ENCODE data around the gene UQCRFS1.

Gene UQCRFS1

DNA sequence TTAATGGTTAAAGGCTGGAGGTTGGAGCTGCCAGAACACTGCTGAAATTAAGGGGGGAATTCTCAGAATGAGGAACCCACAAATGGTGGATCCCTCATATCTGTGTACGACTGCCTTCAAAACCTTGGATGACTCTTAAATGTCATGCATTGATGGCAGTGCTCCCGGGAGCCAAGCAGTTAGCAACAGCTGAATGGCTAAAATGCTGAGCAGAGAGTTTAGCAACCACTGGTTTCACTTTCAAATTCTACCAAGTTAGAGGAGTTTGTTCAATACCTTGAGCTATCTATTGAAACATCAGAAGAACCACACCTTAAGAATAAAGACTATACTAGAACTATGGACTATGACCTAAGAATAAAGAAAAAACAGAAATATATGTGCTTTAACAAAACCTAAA is 41.4 kb downstream of the UQCRFS1 start:
- DNase-seq (ENCODE audit: low read depth), result no peak
- H3K4me3 ChIP-seq (ENCODE audit: control insufficient read depth, low read depth, low read length), result no peak overlapping the region
- TF ChIP-seq, protein P1, sequence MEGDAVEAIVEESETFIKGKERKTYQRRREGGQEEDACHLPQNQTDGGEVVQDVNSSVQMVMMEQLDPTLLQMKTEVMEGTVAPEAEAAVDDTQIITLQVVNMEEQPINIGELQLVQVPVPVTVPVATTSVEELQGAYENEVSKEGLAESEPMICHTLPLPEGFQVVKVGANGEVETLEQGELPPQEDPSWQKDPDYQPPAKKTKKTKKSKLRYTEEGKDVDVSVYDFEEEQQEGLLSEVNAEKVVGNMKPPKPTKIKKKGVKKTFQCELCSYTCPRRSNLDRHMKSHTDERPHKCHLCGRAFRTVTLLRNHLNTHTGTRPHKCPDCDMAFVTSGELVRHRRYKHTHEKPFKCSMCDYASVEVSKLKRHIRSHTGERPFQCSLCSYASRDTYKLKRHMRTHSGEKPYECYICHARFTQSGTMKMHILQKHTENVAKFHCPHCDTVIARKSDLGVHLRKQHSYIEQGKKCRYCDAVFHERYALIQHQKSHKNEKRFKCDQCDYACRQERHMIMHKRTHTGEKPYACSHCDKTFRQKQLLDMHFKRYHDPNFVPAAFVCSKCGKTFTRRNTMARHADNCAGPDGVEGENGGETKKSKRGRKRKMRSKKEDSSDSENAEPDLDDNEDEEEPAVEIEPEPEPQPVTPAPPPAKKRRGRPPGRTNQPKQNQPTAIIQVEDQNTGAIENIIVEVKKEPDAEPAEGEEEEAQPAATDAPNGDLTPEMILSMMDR (IDR thresholded peaks at IDR 0.05; ENCODE audit: control insufficient read depth, insufficient read depth, low read depth, low read length, missing control alignments), result no peak

DNA sequence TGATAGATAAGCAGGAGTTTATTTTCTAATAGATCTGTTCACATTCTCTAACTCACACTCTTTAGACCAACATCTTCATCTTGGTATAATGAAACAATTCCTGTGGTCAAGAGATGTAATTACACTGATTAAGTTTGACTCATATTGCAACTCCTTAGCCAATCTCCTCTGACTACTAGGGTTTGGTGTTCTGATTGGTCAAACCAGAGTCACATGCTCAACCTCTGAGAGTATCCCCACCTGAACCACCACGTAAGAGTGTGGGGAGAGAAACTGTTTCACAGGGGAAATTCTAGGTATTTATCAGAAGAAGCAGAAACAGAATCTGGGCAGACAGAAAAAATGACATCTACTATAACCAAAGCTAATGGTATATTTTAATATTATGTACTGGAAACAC is 42.4 kb downstream of the UQCRFS1 start:
- TF ChIP-seq, protein P1 (IDR thresholded peaks at IDR 0.05; ENCODE audit: control insufficient read depth, insufficient read depth, low read depth, low read length, missing control alignments), result no peak
- H3K4me3 ChIP-seq (ENCODE audit: control insufficient read depth, low read depth, low read length), result no peak overlapping the region
- DNase-seq (ENCODE audit: low read depth), result no peak

DNA sequence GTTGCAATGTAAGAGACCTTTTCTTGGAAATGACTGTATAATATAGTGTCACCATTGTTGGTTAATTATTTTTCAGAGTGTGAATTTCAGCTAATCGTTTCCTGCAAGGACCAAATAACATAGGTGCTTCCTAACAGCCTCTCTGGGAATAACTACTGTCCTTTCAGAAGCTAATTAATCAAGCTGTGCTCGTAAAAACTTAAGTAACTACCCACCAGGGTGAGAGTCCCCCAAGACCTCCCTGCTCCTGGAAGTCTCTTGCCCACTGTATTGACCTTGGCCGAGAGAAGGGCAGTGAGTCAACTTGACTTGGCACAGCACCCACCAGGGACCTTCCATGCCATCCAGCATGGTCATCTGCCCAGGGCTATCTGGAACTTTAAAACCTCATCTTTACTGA is 50.3 kb downstream of the UQCRFS1 start:
- DNase-seq (ENCODE audit: low read depth), result no peak

DNA sequence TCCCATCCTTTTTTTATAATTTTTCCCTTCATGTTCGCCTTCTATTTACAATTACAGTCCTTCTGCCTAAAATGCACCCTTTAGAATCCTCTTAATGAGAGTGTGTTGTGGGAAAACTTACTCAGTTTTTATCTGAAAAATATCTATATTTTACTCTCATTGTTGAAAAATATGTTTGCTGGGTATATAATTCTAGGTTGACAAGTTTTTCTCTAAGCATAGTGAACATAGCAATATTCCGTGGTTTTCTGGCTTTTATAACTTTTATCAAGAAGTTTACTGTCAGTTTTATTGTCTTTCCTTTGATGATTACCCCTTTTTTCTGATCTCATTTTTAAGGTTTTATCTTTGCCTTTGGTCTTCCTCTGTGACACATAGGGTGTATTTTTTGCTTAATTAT is 57.3 kb downstream of the UQCRFS1 start:
- H3K4me3 ChIP-seq (ENCODE audit: control insufficient read depth, low read depth, low read length), result no peak overlapping the region
- DNase-seq (ENCODE audit: low read depth), result no peak
- TF ChIP-seq, protein P1 (IDR thresholded peaks at IDR 0.05; ENCODE audit: control insufficient read depth, insufficient read depth, low read depth, low read length, missing control alignments), result no peak

More for the DNA sequence above, 50.3 kb downstream of the UQCRFS1 start:
- TF ChIP-seq, protein P1 (IDR thresholded peaks at IDR 0.05; ENCODE audit: control insufficient read depth, insufficient read depth, low read depth, low read length, missing control alignments), result no peak
- no peak overlapping the region for H3K4me3 ChIP-seq (ENCODE audit: control insufficient read depth, low read depth, low read length)

All from AG09309 (cell line).